NCI-H1930 (cell line): ENCODE measurements around the gene LYPD6.
"Not testable (repeated sequence)": the region's sequence is repeated elsewhere in the genome, so short reads cannot be mapped to it uniquely, and the experiment has no call there.

ENCODE experiments used
- DNase-seq, 2 experiments: peaks; one replicate each; lab custom pipeline; 2025; lab: John Stamatoyannopoulos, UW

The LYPD6 gene

GRCh38 chr2:149451417-149452165 is 121.2 kb downstream of the LYPD6 start:
- DNase-seq, result no peak

- DNase-seq, result no peak
Measured at GRCh38 chr2:149456285-149456684, 125.9 kb downstream of the LYPD6 start.

GRCh38 chr2:149458502-149458901 is 128.1 kb downstream of the LYPD6 start:
- DNase-seq, result no peak

GRCh38 chr2:149463328-149464002 is 133.1 kb downstream of the LYPD6 start:
- no peak for DNase-seq

GRCh38 chr2:149464396-149464795 is 134.0 kb downstream of the LYPD6 start:
- no peak for DNase-seq

- DNase-seq, result no peak
Measured at GRCh38 chr2:149465873-149466272, 135.5 kb downstream of the LYPD6 start.

GRCh38 chr2:149466635-149467034 is 136.2 kb downstream of the LYPD6 start:
- DNase-seq, result no peak

GRCh38 chr2:149467436-149467835 is 137.0 kb downstream of the LYPD6 start:
- no peak for DNase-seq

GRCh38 chr2:149468636-149469035 is 138.2 kb downstream of the LYPD6 start:
- DNase-seq, result no peak

- no peak for DNase-seq
Measured at GRCh38 chr2:149470046-149470445, 139.7 kb downstream of the LYPD6 start.

- no peak for DNase-seq
Measured at GRCh38 chr2:149472413-149472812, 142.0 kb downstream of the LYPD6 start.

GRCh38 chr2:149473068-149473467 is 142.7 kb downstream of the LYPD6 start:
- DNase-seq, result no peak

GRCh38 chr2:149473521-149473920 is 143.1 kb downstream of the LYPD6 start:
- no peak for DNase-seq

- no peak for DNase-seq
Measured at GRCh38 chr2:149483004-149483605, 152.7 kb downstream of the LYPD6 start.

GRCh38 chr2:149486664-149487063 is 156.3 kb downstream of the LYPD6 start:
- DNase-seq, result no peak

- no peak for DNase-seq
Measured at GRCh38 chr2:149487189-149487588, 156.8 kb downstream of the LYPD6 start.

- DNase-seq, result no peak
Measured at GRCh38 chr2:149488706-149489440, 158.5 kb downstream of the LYPD6 start.

- no peak for DNase-seq
Measured at GRCh38 chr2:149489452-149489851, 159.1 kb downstream of the LYPD6 start.

GRCh38 chr2:149490296-149490695 is 159.9 kb downstream of the LYPD6 start:
- no peak for DNase-seq

GRCh38 chr2:149492923-149493322 is 162.5 kb downstream of the LYPD6 start:
- no peak for DNase-seq

- DNase-seq, result not testable (repeated sequence)
Measured at GRCh38 chr2:149499204-149499603, 168.8 kb downstream of the LYPD6 start.

GRCh38 chr2:149506808-149507207 is 176.4 kb downstream of the LYPD6 start:
- not testable (repeated sequence) for DNase-seq
